ENCODE results near the gene MEGF8.

The MEGF8 gene

DNA sequence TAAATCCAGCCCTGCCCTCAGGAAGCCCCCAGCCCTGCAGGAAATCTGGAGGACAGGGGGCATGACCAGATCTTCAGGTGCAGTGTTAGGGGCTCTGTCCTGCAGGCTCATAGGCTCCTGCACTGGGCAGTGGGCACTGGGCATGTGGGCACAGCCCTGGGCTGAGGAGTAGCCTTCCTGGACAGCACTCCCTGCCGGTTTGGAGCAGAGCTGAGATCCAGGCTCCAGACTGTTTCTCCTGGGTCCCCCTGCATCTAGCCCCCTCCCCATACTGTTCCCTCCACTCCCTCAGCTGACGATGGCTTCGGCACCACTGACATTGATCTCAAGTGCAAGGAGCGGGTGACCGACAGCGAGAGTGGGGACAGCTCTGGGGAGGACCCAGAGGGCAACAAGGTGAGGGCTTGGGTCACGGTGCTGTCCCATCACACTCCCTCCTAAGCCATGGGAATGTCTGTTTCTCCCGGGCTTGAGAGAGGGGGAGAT, 35.8 kb upstream of the MEGF8 start:
- Histone ChIP-seq H3K27ac (ENCODE audit: low read depth, low read length) (no peak overlapping the region), H3K27me3 (ENCODE audit: control insufficient read depth, insufficient read depth, low read length) (no peaks in the 10 kb centered on the region), H3K9ac (ENCODE audit: low read length) (no peak overlapping the region), H3K36me3 (ENCODE audit: control insufficient read depth, insufficient read depth, low read length) (peaks cover 46% of the 10 kb centered on the region), H3K4me1 (ENCODE audit: control insufficient read depth, insufficient read depth, low read length) (peaks cover 16% of the 10 kb centered on the region), H3K4me3 (ENCODE audit: low read length) (no peak overlapping the region)

DNA sequence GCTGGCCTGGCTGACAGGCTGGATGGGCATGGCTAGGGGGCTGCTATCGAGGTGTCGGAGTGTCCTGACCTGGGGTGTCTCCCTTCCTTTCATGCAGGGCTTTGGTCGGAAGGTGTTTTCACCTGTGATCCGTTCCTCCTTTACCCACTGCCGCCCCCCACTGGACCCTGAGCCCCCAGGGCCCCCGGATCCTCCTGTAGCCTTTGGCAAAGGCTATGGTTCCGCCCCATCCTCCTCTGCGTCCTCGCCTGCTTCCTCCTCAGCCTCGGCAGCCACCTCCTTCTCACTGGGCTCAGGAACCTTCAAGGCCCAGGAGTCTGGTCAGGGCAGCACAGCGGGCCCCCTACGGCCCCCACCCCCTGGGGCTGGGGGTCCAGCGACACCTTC, 35.3 kb upstream of the MEGF8 start:
- Histone ChIP-seq H3K9ac (ENCODE audit: low read length) (no peak overlapping the region), H3K4me1 (ENCODE audit: control insufficient read depth, insufficient read depth, low read length) (peaks cover 12% of the 10 kb centered on the region), H3K27ac (ENCODE audit: low read depth, low read length) (no peak overlapping the region), H3K36me3 (ENCODE audit: control insufficient read depth, insufficient read depth, low read length) (peaks cover 46% of the 10 kb centered on the region), H3K27me3 (ENCODE audit: control insufficient read depth, insufficient read depth, low read length) (no peaks in the 10 kb centered on the region), H3K4me3 (ENCODE audit: low read length) (no peak overlapping the region)

DNA sequence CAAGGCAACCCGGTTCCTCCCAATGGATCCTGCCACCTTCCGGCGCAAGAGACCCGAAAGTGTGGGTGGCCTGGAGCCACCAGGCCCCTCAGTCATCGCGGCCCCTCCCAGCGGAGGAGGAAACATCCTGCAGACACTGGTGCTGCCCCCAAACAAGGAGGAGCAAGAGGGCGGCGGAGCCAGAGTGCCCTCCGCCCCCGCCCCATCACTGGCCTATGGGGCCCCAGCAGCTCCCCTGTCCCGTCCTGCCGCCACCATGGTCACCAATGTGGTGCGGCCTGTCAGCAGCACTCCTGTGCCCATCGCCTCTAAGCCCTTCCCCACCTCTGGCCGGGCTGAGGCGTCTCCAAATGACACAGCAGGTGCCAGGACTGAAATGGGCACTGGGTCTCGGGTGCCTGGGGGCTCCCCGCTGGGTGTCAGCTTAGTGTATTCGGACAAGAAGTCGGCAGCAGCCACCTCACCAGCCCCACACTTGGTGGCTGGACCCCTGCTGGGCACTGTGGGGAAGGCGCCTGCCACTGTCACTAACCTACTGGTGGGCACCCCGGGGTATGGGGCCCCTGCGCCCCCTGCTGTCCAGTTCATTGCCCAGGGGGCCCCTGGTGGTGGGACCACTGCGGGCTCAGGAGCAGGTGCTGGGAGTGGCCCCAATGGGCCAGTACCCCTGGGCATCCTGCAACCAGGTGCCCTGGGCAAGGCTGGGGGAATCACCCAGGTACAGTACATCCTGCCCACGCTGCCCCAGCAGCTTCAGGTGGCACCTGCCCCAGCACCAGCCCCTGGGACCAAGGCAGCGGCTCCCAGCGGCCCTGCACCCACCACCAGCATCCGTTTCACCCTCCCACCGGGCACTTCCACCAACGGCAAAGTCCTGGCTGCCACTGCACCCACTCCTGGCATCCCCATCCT, 34.7 kb upstream of the MEGF8 start:
- H3K4me1 ChIP-seq (ENCODE audit: control insufficient read depth, insufficient read depth, low read length): peaks cover 5% of the 10 kb centered on the region
- no peaks in the 10 kb centered on the region for H3K27me3 ChIP-seq (ENCODE audit: control insufficient read depth, insufficient read depth, low read length)
- H3K9ac ChIP-seq (ENCODE audit: low read length): no peak overlapping the region
- H3K4me3 ChIP-seq (ENCODE audit: low read length): no peak overlapping the region
- H3K27ac ChIP-seq (ENCODE audit: low read depth, low read length): no peak overlapping the region
- H3K36me3 ChIP-seq (ENCODE audit: control insufficient read depth, insufficient read depth, low read length): peaks cover 48% of the 10 kb centered on the region

DNA sequence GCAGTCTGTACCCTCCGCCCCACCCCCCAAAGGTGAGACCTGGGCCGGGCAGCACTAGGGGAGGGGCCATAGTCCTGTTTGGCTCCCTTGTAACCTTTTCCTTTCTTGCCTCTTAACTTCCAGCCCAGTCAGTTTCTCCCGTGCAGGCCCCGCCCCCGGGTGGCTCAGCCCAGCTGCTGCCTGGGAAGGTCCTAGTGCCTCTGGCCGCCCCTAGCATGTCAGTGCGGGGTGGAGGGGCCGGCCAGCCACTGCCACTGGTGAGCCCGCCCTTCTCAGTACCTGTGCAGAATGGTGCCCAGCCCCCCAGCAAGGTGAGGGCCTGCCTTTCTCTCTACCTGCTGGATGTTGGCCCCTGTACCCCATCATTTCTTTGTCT, 34.0 kb upstream of the MEGF8 start:
- Histone ChIP-seq H3K27ac (ENCODE audit: low read depth, low read length) (no peak overlapping the region), H3K9ac (ENCODE audit: low read length) (no peak overlapping the region), H3K4me3 (ENCODE audit: low read length) (no peak overlapping the region), H3K27me3 (ENCODE audit: control insufficient read depth, insufficient read depth, low read length) (no peaks in the 10 kb centered on the region), H3K36me3 (ENCODE audit: control insufficient read depth, insufficient read depth, low read length) (peaks cover 48% of the 10 kb centered on the region), H3K4me1 (ENCODE audit: control insufficient read depth, insufficient read depth, low read length) (peaks cover 2% of the 10 kb centered on the region)

DNA sequence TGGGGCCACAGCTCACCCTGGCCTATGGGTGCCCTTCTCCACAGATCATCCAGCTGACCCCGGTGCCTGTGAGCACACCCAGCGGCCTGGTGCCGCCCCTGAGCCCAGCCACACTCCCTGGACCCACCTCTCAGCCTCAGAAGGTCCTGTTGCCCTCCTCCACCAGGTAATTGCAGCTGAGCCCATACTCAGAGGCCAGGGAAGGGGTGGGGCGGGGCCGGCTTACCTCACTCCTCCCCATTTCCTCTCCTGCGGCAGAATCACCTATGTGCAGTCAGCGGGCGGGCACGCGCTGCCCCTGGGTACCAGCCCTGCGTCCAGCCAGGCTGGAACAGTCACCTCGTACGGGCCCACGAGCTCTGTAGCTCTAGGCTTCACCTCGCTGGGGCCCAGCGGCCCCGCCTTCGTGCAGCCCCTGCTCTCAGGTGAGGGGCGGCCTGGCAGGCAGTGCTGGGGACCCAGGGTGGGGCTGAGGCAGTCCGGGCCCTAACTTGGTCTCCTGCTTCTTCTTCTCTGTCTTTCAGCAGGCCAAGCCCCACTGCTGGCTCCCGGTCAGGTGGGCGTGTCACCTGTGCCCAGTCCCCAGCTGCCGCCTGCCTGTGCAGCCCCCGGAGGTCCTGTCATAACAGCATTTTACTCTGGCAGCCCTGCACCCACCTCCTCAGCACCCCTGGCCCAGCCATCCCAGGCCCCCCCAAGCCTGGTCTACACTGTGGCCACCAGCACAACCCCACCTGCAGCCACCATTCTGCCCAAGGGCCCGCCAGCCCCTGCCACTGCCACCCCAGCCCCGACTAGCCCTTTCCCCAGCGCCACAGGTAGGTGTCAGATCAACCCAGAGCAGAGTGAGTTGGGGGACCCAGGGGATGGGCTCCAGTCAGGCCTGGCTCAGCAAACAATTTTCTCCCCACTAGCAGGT, 33.1 kb upstream of the MEGF8 start:
- no peak overlapping the region for H3K4me3 ChIP-seq (ENCODE audit: low read length)
- peaks cover 48% of the 10 kb centered on the region for H3K36me3 ChIP-seq (ENCODE audit: control insufficient read depth, insufficient read depth, low read length)
- H3K27me3 ChIP-seq (ENCODE audit: control insufficient read depth, insufficient read depth, low read length): no peaks in the 10 kb centered on the region
- no peak overlapping the region for H3K9ac ChIP-seq (ENCODE audit: low read length)
- H3K27ac ChIP-seq (ENCODE audit: low read depth, low read length): no peak overlapping the region
- H3K4me1 ChIP-seq (ENCODE audit: control insufficient read depth, insufficient read depth, low read length): peaks cover 2% of the 10 kb centered on the region

DNA sequence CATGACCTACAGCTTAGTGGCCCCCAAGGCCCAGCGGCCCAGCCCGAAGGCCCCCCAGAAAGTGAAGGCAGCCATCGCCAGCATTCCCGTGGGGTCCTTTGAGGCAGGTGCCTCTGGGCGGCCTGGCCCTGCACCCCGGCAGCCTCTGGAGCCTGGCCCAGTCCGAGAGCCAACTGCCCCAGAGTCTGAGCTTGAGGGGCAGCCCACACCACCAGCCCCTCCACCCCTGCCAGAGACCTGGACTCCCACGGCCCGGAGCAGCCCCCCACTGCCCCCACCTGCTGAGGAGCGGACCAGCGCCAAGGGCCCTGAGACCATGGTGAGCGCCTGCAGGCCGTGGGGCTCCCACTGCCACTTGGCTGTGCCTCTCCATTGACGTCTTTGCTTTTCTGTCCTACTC, 32.5 kb upstream of the MEGF8 start:
- no peaks in the 10 kb centered on the region for H3K27me3 ChIP-seq (ENCODE audit: control insufficient read depth, insufficient read depth, low read length)
- H3K36me3 ChIP-seq (ENCODE audit: control insufficient read depth, insufficient read depth, low read length): peaks cover 41% of the 10 kb centered on the region
- H3K9ac ChIP-seq (ENCODE audit: low read length): no peak overlapping the region
- H3K27ac ChIP-seq (ENCODE audit: low read depth, low read length): no peak overlapping the region
- H3K4me1 ChIP-seq (ENCODE audit: control insufficient read depth, insufficient read depth, low read length): peaks cover 2% of the 10 kb centered on the region
- H3K4me3 ChIP-seq (ENCODE audit: low read length): no peak overlapping the region

DNA sequence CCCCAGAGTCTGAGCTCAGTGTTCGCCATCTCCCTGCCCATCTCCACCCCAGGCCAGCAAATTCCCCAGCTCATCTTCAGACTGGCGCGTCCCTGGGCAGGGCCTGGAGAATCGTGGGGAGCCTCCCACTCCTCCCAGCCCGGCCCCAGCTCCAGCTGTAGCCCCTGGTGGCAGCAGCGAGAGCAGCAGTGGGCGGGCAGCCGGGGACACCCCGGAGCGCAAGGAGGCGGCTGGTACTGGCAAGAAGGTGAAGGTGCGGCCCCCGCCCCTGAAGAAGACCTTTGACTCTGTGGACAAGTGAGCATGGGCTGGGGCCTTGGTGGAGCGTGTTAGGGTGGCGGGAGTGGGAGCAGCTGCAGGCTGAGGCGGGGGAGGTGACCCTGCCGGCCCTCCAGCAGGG, 31.9 kb upstream of the MEGF8 start:
- no peak overlapping the region for H3K9ac ChIP-seq (ENCODE audit: low read length)
- peaks cover 2% of the 10 kb centered on the region for H3K4me1 ChIP-seq (ENCODE audit: control insufficient read depth, insufficient read depth, low read length)
- no peaks in the 10 kb centered on the region for H3K27me3 ChIP-seq (ENCODE audit: control insufficient read depth, insufficient read depth, low read length)
- H3K27ac ChIP-seq (ENCODE audit: low read depth, low read length): no peak overlapping the region
- peaks cover 40% of the 10 kb centered on the region for H3K36me3 ChIP-seq (ENCODE audit: control insufficient read depth, insufficient read depth, low read length)
- no peak overlapping the region for H3K4me3 ChIP-seq (ENCODE audit: low read length)

DNA sequence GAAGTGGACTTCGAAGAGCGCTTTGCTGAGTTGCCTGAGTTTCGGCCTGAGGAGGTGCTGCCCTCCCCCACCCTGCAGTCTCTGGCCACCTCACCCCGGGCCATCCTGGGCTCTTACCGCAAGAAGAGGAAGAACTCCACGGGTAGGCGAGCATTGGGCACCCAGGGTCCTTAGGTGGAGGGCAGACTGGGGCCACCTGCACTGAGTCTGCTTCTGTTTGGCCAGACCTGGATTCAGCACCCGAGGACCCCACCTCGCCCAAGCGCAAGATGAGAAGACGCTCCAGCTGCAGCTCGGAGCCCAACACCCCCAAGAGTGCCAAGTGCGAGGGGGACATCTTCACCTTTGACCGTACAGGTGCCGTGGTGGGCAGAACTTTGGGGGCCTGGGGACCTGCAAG, 31.5 kb upstream of the MEGF8 start:
- no peak overlapping the region for H3K9ac ChIP-seq (ENCODE audit: low read length)
- no peak overlapping the region for H3K4me3 ChIP-seq (ENCODE audit: low read length)
- H3K27ac ChIP-seq (ENCODE audit: low read depth, low read length): no peak overlapping the region
- H3K27me3 ChIP-seq (ENCODE audit: control insufficient read depth, insufficient read depth, low read length): no peaks in the 10 kb centered on the region
- H3K36me3 ChIP-seq (ENCODE audit: control insufficient read depth, insufficient read depth, low read length): peaks cover 36% of the 10 kb centered on the region
- H3K4me1 ChIP-seq (ENCODE audit: control insufficient read depth, insufficient read depth, low read length): peaks cover 2% of the 10 kb centered on the region

DNA sequence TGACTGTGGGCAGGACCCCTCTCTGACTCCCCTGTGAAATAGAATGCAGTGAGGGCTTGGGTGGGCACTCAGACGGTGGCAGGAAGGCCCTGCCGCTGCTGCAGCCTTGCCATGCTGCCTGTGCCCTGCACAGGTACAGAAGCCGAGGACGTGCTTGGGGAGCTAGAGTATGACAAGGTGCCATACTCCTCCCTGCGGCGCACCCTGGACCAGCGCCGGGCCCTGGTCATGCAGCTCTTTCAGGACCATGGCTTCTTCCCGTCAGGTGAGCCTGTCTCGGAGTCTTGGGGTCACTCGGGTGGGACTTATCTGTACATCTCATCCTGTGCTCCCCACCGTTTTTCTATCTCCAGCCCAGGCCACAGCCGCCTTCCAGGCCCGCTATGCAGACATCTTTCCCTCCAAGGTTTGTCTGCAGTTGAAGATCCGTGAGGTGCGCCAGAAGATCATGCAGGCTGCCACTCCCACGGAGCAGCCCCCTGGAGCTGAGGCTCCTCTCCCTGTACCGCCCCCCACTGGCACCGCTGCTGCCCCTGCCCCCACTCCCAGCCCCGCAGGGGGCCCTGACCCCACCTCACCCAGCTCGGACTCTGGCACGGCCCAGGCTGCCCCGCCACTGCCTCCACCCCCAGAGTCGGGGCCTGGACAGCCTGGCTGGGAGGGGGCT, 30.8 kb upstream of the MEGF8 start:
- no peak overlapping the region for H3K9ac ChIP-seq (ENCODE audit: low read length)
- H3K27ac ChIP-seq (ENCODE audit: low read depth, low read length): no peak overlapping the region
- H3K36me3 ChIP-seq (ENCODE audit: control insufficient read depth, insufficient read depth, low read length): peaks cover 30% of the 10 kb centered on the region
- peaks cover 2% of the 10 kb centered on the region for H3K4me1 ChIP-seq (ENCODE audit: control insufficient read depth, insufficient read depth, low read length)
- no peaks in the 10 kb centered on the region for H3K27me3 ChIP-seq (ENCODE audit: control insufficient read depth, insufficient read depth, low read length)
- no peak overlapping the region for H3K4me3 ChIP-seq (ENCODE audit: low read length)

DNA sequence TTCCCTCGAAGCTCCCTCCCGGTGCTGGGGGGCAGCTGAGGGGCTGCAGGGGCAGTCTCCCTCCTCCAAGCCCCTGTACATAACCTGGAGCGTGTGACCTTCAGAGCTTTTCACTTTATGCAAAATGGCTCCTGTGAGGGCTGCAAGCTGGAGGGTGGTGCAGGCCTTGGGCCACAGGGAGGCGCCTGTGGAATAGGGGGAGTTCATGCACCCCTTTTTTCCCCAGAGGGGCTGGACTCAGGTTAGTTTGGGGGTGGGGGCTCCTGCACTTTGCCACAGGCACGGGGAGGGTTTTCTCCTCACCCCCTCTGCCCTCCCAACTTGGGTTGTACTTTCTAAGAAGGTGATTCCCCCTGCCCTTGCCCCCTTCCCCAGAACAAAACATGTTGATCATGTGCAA, 30.1 kb upstream of the MEGF8 start:
- no peak overlapping the region for H3K27ac ChIP-seq (ENCODE audit: low read depth, low read length)
- no peak overlapping the region for H3K9ac ChIP-seq (ENCODE audit: low read length)
- peaks cover 2% of the 10 kb centered on the region for H3K4me1 ChIP-seq (ENCODE audit: control insufficient read depth, insufficient read depth, low read length)
- H3K27me3 ChIP-seq (ENCODE audit: control insufficient read depth, insufficient read depth, low read length): no peaks in the 10 kb centered on the region
- H3K4me3 ChIP-seq (ENCODE audit: low read length): no peak overlapping the region
- peaks cover 23% of the 10 kb centered on the region for H3K36me3 ChIP-seq (ENCODE audit: control insufficient read depth, insufficient read depth, low read length)

DNA sequence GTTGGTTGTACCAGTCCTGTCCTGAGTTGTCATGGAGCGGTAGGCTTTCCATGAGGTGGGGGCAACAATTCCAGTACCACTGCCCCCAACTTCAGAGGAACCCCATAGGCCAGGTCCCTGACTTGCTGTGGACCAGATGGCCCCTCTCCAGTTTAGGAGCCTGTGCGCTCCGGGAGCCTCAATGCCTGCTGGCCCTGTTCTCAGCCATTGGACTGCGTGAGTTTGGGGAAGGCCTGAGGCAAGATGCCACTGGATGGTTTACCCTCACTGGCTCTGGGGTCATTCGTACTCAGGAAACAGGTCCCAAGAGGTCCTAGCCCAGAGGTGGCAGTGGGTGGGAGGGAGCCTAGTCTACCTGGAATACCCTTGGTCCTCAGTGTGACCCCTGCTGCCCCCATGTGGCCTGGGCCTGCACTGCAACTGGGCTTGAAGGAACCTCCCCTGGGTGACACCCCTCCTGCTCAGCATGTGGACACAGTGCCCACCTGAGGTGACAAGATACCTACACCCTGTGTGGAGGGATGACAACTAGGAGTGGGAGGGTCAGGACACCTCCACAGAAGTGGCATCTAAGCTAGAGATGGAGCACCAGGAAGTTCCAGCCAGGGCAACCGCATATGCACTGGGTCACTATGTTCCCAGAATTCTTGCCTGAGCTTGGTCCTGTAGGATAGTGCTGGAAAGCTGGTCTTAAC, 29.5 kb upstream of the MEGF8 start:
- Histone ChIP-seq H3K4me1 (ENCODE audit: control insufficient read depth, insufficient read depth, low read length) (peaks cover 2% of the 10 kb centered on the region), H3K4me3 (ENCODE audit: low read length) (no peak overlapping the region), H3K27me3 (ENCODE audit: control insufficient read depth, insufficient read depth, low read length) (no peaks in the 10 kb centered on the region), H3K9ac (ENCODE audit: low read length) (no peak overlapping the region), H3K36me3 (ENCODE audit: control insufficient read depth, insufficient read depth, low read length) (peaks cover 19% of the 10 kb centered on the region), H3K27ac (ENCODE audit: low read depth, low read length) (no peak overlapping the region)

DNA sequence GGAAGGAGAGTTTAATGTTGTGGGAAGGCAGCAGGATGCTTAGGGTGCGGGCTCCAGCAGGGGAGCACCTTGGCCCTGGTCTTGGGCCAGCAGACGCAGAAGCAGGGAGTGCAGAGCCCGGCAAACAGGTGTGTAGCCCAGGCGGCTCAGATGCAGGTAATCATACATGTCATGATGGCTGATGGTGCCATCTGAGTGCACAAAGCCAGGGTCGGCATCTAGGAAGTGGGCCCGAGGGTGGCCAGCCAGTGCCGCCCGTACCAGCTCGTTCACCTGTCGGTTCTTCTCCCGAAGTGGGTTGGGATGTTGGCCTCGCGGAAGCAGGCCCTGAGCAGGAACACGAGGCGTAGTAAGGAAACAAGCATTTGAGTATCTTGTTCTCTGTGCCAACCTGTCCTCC, 28.4 kb upstream of the MEGF8 start:
- H3K27ac ChIP-seq (ENCODE audit: low read depth, low read length): no peak overlapping the region
- H3K4me3 ChIP-seq (ENCODE audit: low read length): no peak overlapping the region
- H3K27me3 ChIP-seq (ENCODE audit: control insufficient read depth, insufficient read depth, low read length): no peaks in the 10 kb centered on the region
- peaks cover 2% of the 10 kb centered on the region for H3K4me1 ChIP-seq (ENCODE audit: control insufficient read depth, insufficient read depth, low read length)
- peaks cover 11% of the 10 kb centered on the region for H3K36me3 ChIP-seq (ENCODE audit: control insufficient read depth, insufficient read depth, low read length)
- no peak overlapping the region for H3K9ac ChIP-seq (ENCODE audit: low read length)
